Heart left ventricle (tissue), 16 donors: Measurements from ENCODE around the gene GRIA3. TPM values are rescaled to one million over a fixed set of nuclear protein-coding genes. Genes with fewer than 3 reads are reported as not detected.
"Not testable (repeated sequence)": the region's sequence is repeated elsewhere in the genome, so short reads cannot be mapped to it uniquely, and the experiment has no call there.

Experiments
- ATAC-seq, 4 donors: fragments of 200-7000 bp; cut with Tn5 transposase; one replicate each; pipeline ENCODE4 v1.9.1; 2020 to 2022; ENCODE audit warnings: moderate library complexity in 4 of 4, mild to moderate bottlenecking in 3 of 4, moderate number of reproducible peaks in 1 of 4
- DNase-seq, 5 donors: peaks; one replicate each; pipeline ENCODE4 v3.0.0-alpha.2; 2020
- H3K27ac ChIP-seq, 12 donors: fragments of 200-600 bp; sonication (generic) in 4 of 12; one replicate each; pipeline versions ENCODE4 v1.5.0 to v1.8.0; 2016 to 2022; ENCODE audit warnings: mild to moderate bottlenecking in 2 of 12
- H3K27me3 ChIP-seq, 9 donors: fragments of 200-600 bp; sonication (generic) in 2 of 9; one replicate each; pipeline versions ENCODE4 v1.5.1 to v1.8.0; 2016 to 2022; ENCODE audit warnings: mild to moderate bottlenecking in 3 of 9
- H3K36me3 ChIP-seq, 9 donors: fragments of 200-600 bp; sonication (generic) in 2 of 9; one replicate each; pipeline versions ENCODE4 v1.5.0 to v1.8.0; 2018 to 2022; ENCODE audit warnings: mild to moderate bottlenecking in 2 of 9
- H3K4me1 ChIP-seq, 12 donors: fragments of 200-600 bp; sonication (generic) in 4 of 12; one replicate each; pipeline versions ENCODE4 v1.5.0 to v1.8.0; 2016 to 2022; ENCODE audit warnings: mild to moderate bottlenecking in 3 of 12
- H3K4me3 ChIP-seq, 12 donors: fragments of 200-600 bp; sonication (generic) in 4 of 12; one replicate each; pipeline versions ENCODE4 v1.5.0 to v1.8.0; 2017 to 2022; ENCODE audit warnings: mild to moderate bottlenecking in 9 of 12, moderate library complexity in 4 of 12
- H3K9me3 ChIP-seq, 12 donors: fragments of 200-600 bp; sonication (generic) in 4 of 12; one replicate each; pipeline versions ENCODE4 v1.5.0 to v1.8.0; 2016 to 2022; ENCODE audit warnings: mild to moderate bottlenecking in 1 of 12
- CTCF ChIP-seq, 12 donors: fragments of 200-600 bp; sonication (generic) in 4 of 12; IDR thresholded peaks; one replicate each; pipeline versions ENCODE4 v1.5.0 to v1.8.0; 2018 to 2022; ENCODE audit warnings: antibody characterized with exemption in 12 of 12, mild to moderate bottlenecking in 5 of 12
- POLR2A ChIP-seq, 2 donors: fragments of 450-650 bp; IDR thresholded peaks; one replicate each; pipeline ENCODE4 v1.6.1; 2017; ENCODE audit warnings: antibody characterized with exemption in 2 of 2, mild to moderate bottlenecking in 2 of 2, moderate library complexity in 2 of 2
- WGBS, 4 donors: extraction: QIAGEN DNeasy Blood & Tissue Kit in 2 of 4; methylation state at CpG; one replicate each; pipeline versions ENCODE4 v1.1.5 to v1.1.7; 2013 to 2018; 5-methylcytosine and 5-hydroxymethylcytosine counted together
- intact Hi-C, 10 donors: fragments of 100-400 bp; cut with DNase I; formaldehyde crosslinking; loops; one replicate each; pipeline versions ENCODE4 v1.11.1 to v1.14.2; 2022
- polyA plus RNA-seq, 2 donors: library from polyadenylated mRNA; stranded (reverse); fragments of 200-250 nt; gene quantifications; one replicate each; pipeline ENCODE4 v1.2.3, GENCODE V29; 2013
- total RNA-seq, 9 donors: library from RNA; depleted of rRNA in 2 of 9; stranded (reverse); fragments of >200 nt in 2 of 9; fragmentation: NEBNext Ultra II Directional in 3 of 9; extraction: Animal tissue kit (Norgen Biotek cat#: 25700) in 3 of 9; gene quantifications; one replicate each; pipeline versions ENCODE4 v1.1.0 to v1.2.4, GENCODE V29; 2016 to 2023
- donor health status: ischemic (EF 13 %, LVEDD 7.1; RV severe dilation, severe dysfunction).
- donor health status: healthy with polysubstance abuse.
- donor health status: DM: no; HTN: yes; CAD: no.
- donor health status: DM: no; HTN: no; CAD: no.
- donor health status: ischemic (EF 25% LVEDD 6.9; RV normal size, moderate dysfunction).
- donor health status: ischemic (EF 25% LVEDD 5.7; RV mildly dilated, moderate dysfunction).
- donor health status: healthy.
- donor health status: DM: yes; HTN: yes; CAD: no.
- donor health status: ischemic (EF 35%, LVEDD 5.7; RV mildly dilated, moderate dysfunction).
- donor health status: nonischemic (EF 11% LVEDD 7.7; RV severe dilation, severe dysfunction).
- donor health status: DM: yes; HTN: yes; CAD: no.
- donor health status: PGD.
- donor health status: ischemic (EF 29% LVEDD 5.4; RV normal size, mild dysfunction).
- donor health status: nonischemic (EF 23%, LVEDD 6.1; RV moderate dilation, normal function).

Gene GRIA3
- total and polyA plus RNA-seq, 11 donors: 0.07 to 12.9 (median 1.00) TPM

- no peak for TF ChIP-seq CTCF (IDR thresholded peaks at IDR 0.05)
- no peaks in the 10 kb centered on the region for H3K9me3 ChIP-seq
- no peak for ATAC-seq
- 43 to 56% (median 51%) methylated on average over 4 of the region's 4 CpGs for WGBS, 4 donors
- no peak for DNase-seq
- H3K36me3 ChIP-seq: no peaks in the 10 kb centered on the region
- H3K27me3 ChIP-seq: no peaks in the 10 kb centered on the region
- intact Hi-C loops: no loop called here
- no peak overlapping the region for H3K27ac ChIP-seq
- no peak overlapping the region for H3K4me3 ChIP-seq
- H3K4me1 ChIP-seq: no peaks in the 10 kb centered on the region
Observed at GRCh38 chrX:123277347-123277746, 93.3 kb downstream of the GRIA3 start.

GRCh38 chrX:123277821-123278220, 93.7 kb downstream of the GRIA3 start:
- no peak overlapping the region for H3K27ac ChIP-seq
- no peaks in the 10 kb centered on the region for H3K36me3 ChIP-seq
- TF ChIP-seq POLR2A (IDR thresholded peaks at IDR 0.05) (no peak), CTCF (IDR thresholded peaks at IDR 0.05) (no peak)
- DNase-seq: no peak
- no peaks in the 10 kb centered on the region for H3K4me1 ChIP-seq
- intact Hi-C loops: no loop called here
- H3K27me3 ChIP-seq: no peaks in the 10 kb centered on the region
- ATAC-seq: no peak
- H3K4me3 ChIP-seq: no peak overlapping the region
- WGBS, 4 donors: 52 to 88% (median 68%) methylated on average over 3 of the region's 3 CpGs
- H3K9me3 ChIP-seq: no peaks in the 10 kb centered on the region

- intact Hi-C loops: no loop called here
- H3K27me3 ChIP-seq: no peaks in the 10 kb centered on the region
- H3K27ac ChIP-seq: no peak overlapping the region
- H3K9me3 ChIP-seq: no peaks in the 10 kb centered on the region
- no peak overlapping the region for H3K4me3 ChIP-seq
- ATAC-seq (no peak), DNase-seq (no peak)
- no peaks in the 10 kb centered on the region for H3K36me3 ChIP-seq
- TF ChIP-seq CTCF (IDR thresholded peaks at IDR 0.05): no peak
- no peak for TF ChIP-seq POLR2A (IDR thresholded peaks at IDR 0.05)
- no peaks in the 10 kb centered on the region for H3K4me1 ChIP-seq
- WGBS, 4 donors: 71 to 88% (median 82%) methylated on average over 5 of the region's 5 CpGs
Observed at GRCh38 chrX:123282241-123282640, 98.2 kb downstream of the GRIA3 start.

GRCh38 chrX:123283407-123283806, 99.3 kb downstream of the GRIA3 start:
- DNase-seq, H3K4me1 ChIP-seq, H3K27ac ChIP-seq, H3K27me3 ChIP-seq, H3K9me3 ChIP-seq, intact Hi-C loops, H3K36me3 ChIP-seq, ATAC-seq, H3K4me3 ChIP-seq: not testable (repeated sequence)
- WGBS, 4 donors: 17 to 52% (median 46%) methylated on average over 1 to 6 of the region's 6 CpGs

- ATAC-seq (no peak), DNase-seq (no peak)
- WGBS, 4 donors: 23 to 46% (median 38%) methylated on average over 3 of the region's 3 CpGs
- TF ChIP-seq POLR2A (IDR thresholded peaks at IDR 0.05): no peak
- no peak for TF ChIP-seq CTCF (IDR thresholded peaks at IDR 0.05)
- no peaks in the 10 kb centered on the region for H3K9me3 ChIP-seq
- H3K4me3 ChIP-seq: no peak overlapping the region
- no peaks in the 10 kb centered on the region for H3K4me1 ChIP-seq
- H3K36me3 ChIP-seq: no peaks in the 10 kb centered on the region
- intact Hi-C loops: no loop called here
- no peaks in the 10 kb centered on the region for H3K27me3 ChIP-seq
- H3K27ac ChIP-seq: no peak overlapping the region
Observed at GRCh38 chrX:123291623-123292022, 107.5 kb downstream of the GRIA3 start.
